GM12873 (cell line): ENCODE data around the gene SPTBN1.

Experiments used
- TF ChIP-seq, protein P1 (sequence below): IDR thresholded peaks from 2 replicates; pipeline ENCODE4 v1.5.1; 2012; ENCODE audit warnings: low read depth, mild to moderate bottlenecking, moderate library complexity, low read length, control low read depth; ENCODE audit not compliant: insufficient read depth; ENCODE audit errors: missing control alignments

The SPTBN1 gene

DNA sequence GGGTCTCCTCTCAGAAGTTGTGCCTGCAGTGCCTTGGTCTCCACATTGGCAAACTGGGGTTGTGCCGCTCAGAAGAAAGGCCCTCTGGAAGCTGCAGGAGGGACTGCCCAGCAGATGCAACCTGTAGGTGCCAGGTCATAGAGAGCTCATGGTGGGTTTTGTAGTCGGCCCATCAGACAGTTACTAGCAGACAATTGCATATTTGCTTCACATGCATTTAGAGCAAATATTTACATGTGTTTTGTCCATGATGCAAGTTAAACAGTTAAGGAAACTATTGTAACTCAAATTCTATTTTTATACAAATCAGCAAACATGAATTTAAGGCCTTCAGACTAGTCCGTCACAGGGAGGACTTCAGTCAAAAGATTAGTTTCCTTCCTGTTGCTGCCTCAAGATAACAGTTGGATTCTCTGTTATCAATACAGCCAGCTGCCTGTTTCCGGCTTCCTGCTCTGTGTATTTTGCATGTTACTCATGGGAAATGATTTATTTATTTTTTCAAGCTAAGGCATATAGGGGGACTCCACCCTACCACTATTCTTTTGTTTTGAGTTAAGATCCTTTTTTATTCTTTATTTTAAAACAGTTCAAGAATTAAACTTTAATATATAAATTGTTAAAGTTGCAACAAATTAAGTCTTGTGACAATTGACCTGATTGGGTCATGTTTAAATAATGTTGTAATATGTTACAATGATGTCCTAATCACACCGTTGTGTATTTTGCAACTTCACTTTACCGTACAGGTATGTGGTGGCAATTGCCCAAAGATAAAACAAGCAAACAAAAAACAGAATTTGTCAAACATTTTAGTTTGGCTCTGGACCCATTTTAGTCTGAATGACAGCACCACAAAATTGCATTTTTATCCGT is 133.5 kb downstream of the SPTBN1 start:
- TF ChIP-seq, protein P1, sequence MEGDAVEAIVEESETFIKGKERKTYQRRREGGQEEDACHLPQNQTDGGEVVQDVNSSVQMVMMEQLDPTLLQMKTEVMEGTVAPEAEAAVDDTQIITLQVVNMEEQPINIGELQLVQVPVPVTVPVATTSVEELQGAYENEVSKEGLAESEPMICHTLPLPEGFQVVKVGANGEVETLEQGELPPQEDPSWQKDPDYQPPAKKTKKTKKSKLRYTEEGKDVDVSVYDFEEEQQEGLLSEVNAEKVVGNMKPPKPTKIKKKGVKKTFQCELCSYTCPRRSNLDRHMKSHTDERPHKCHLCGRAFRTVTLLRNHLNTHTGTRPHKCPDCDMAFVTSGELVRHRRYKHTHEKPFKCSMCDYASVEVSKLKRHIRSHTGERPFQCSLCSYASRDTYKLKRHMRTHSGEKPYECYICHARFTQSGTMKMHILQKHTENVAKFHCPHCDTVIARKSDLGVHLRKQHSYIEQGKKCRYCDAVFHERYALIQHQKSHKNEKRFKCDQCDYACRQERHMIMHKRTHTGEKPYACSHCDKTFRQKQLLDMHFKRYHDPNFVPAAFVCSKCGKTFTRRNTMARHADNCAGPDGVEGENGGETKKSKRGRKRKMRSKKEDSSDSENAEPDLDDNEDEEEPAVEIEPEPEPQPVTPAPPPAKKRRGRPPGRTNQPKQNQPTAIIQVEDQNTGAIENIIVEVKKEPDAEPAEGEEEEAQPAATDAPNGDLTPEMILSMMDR = no peak

DNA sequence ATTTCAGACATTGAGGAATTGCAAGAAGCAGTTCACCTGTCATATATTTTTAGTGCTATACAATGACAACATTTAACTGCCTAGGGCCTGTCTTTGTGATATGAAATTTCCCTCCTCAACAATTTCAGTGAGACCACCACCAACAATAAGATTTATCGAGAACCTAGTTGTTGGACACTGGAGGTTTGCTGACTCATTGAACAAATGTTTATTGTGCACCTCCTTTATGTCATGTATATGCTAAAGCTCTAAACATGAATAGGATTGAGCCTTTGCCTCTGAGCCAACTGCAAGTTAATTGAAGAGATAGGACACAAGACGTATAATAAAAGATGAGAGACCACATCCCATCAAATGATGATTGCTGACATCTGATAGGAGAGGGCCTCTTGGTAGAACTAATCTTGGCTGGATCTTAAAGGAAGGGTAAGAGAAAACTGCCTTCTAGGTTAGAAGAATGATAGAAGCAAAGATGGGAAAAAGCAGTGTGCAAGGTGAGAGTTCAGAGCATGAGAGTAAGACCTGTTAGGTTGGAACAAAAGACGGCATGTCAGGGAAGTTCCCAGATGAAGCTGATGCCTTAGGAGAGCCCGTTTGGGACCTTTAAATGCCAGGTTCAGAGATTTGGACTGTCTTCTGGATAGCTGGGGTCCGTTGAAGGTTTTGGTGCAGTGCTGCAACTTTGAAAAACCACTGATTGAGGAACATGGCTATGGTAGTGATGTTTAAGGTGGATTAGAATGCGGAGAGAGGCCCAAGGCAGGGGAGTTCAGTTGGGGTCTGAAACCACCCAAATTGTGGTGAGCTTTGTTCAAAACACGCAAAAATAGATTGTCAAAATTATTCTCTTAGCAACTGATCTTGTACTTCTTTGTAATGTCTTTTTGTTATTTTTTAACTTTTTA is 134.3 kb downstream of the SPTBN1 start:
- TF ChIP-seq, protein P1 = no peak

DNA sequence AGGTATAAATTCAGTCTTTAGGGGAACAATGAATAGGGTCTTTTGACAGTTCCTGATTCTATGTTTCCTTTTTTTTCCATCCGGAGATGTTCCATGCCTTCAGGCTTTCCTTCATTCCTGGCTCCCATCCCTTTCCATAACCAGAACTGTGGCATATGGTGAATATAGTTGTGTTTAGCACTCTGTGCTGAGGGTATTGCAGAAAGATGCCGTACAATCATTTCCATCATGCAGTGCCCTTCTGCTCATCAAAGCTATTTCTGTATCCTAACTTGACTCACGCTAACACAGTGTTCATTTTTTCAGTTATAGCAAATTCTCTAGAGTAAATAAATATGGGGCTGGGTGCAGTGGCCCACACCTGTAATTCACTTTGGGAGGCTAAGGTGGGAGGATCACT is 135.4 kb downstream of the SPTBN1 start:
- TF ChIP-seq, protein P1 = no peak

DNA sequence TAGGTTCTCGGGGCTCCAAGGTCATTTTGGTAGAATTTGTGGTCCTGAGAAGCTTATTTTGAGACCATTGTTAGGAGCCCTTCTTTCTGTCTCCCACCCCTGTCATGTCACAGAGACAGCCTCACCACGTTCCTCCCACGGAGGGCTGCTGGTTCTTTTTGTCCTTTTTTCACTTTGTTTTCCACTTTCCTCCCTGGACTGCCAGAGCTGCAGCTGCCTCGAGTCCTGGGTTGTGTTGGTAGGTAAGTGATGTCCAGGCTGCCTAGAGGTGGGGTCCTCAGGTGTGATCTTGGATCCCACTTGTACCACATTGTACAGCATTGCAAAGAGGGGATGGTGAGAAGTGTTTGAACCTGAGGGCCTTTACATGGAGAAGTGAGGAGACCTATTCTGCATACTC is 137.1 kb downstream of the SPTBN1 start:
- TF ChIP-seq, protein P1 = no peak

DNA sequence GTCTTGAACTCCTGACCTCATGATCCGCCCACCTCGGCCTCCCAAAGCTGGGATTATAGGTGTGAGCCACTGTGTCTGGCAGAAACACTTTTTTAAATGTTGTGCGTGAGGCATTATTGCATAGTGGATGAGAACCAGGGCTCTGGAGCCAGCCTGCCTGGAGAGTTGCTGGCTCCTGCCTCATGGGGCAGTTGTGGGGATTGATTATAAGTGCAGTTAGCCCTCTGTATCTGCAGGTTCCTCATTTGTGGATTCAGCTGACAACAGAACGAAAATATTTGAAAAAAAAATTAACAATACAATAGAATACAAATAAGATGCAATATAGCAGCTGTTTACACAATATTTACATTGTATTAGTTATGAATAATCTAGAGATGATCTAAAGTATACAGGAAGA is 137.9 kb downstream of the SPTBN1 start:
- TF ChIP-seq, protein P1 = no peak

DNA sequence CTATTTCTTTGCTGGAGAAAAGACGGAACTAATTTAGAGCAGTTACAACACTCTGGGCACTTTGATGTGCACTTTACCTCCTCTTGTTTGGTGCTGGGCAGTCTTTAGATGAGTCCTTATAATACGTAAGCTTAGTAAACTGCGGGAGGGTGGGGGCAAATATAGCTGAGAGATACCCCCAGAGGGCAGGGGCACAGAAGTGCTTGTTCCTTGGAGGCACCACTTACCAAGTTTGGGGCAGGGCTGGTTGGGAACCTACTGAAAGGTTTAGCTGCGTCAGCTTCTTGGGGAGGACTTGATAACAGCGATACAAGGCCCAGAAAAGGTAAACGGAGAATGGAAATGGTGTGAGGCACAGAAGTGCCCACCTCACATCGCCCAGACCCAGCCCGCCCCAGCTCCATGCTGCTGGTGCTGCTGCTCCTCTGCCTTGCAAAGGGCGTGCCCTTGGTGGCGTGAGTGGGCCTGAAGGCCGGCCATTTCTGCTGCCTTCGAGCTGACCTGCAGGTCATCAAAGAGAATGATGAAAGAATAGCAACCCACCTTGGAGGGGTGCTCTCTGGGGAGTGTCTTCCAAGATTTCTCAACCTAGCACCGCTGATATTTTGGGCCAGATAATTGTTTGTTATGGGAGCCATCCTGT is 139.2 kb downstream of the SPTBN1 start:
- TF ChIP-seq, protein P1 = no peak
